GM12892 (cell line): ENCODE results near the gene XPR1.

ENCODE experiments used
- POLR2A ChIP-seq: IDR thresholded peaks from 2 replicates; pipeline ENCODE4 v1.6.1; 2011; ENCODE audit warnings: low read depth, low read length, control low read depth
- POLR2AphosphoS5 ChIP-seq: IDR thresholded peaks from 2 replicates; pipeline ENCODE4 v1.6.1; 2011; ENCODE audit warnings: low read depth, low read length, control low read depth

- TF ChIP-seq POLR2A: no peak
- TF ChIP-seq POLR2AphosphoS5: no peak
Measured at GRCh38 chr1:180802813-180803212, 171.0 kb downstream of the XPR1 start.
